Neural cell (in vitro differentiated cells): ENCODE results near the gene PPP1R3D.

ENCODE experiments used
- EP300 ChIP-seq: fragments of 450-650 bp; conservative IDR thresholded peaks from 2 replicates; pipeline ENCODE4 v1.6.1; 2014; ENCODE audit warnings: antibody characterized with exemption, mild to moderate bottlenecking, moderate library complexity; ENCODE audit not compliant: poor library complexity, severe bottlenecking
- EZH2 ChIP-seq: fragments of 200-600, 300-800 bp; shearing (Covaris generic), sonication (generic); IDR thresholded peaks from 2 replicates; pipeline ENCODE4 v1.6.1; 2014; ENCODE audit warnings: antibody characterized with exemption, low read length, borderline replicate concordance, mild to moderate bottlenecking; ENCODE audit not compliant: insufficient read depth, poor library complexity, severe bottlenecking
- POLR2AphosphoS5 ChIP-seq: IDR thresholded peaks from 2 replicates; pipeline ENCODE4 v1.6.1; 2012
- REST ChIP-seq: IDR thresholded peaks from 2 replicates; pipeline ENCODE4 v1.6.1; 2012; ENCODE audit warnings: borderline replicate concordance
- SMC3 ChIP-seq: fragments of 450-650 bp; conservative IDR thresholded peaks from 2 replicates; pipeline ENCODE4 v1.6.1; 2014; ENCODE audit warnings: antibody characterized with exemption, mild to moderate bottlenecking, moderate library complexity; ENCODE audit not compliant: poor library complexity
- TF ChIP-seq, protein P1 (sequence below): fragments of 450-650 bp; IDR thresholded peaks from 2 replicates; pipeline ENCODE4 v1.5.1; 2014; ENCODE audit warnings: antibody characterized with exemption, mild to moderate bottlenecking, moderate library complexity; ENCODE audit not compliant: poor library complexity, severe bottlenecking

GRCh38 chr20:59987135-59987534, 47.0 kb upstream of the PPP1R3D start:
- no peak for TF ChIP-seq SMC3
- TF ChIP-seq, protein P1, sequence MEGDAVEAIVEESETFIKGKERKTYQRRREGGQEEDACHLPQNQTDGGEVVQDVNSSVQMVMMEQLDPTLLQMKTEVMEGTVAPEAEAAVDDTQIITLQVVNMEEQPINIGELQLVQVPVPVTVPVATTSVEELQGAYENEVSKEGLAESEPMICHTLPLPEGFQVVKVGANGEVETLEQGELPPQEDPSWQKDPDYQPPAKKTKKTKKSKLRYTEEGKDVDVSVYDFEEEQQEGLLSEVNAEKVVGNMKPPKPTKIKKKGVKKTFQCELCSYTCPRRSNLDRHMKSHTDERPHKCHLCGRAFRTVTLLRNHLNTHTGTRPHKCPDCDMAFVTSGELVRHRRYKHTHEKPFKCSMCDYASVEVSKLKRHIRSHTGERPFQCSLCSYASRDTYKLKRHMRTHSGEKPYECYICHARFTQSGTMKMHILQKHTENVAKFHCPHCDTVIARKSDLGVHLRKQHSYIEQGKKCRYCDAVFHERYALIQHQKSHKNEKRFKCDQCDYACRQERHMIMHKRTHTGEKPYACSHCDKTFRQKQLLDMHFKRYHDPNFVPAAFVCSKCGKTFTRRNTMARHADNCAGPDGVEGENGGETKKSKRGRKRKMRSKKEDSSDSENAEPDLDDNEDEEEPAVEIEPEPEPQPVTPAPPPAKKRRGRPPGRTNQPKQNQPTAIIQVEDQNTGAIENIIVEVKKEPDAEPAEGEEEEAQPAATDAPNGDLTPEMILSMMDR = no peak
- TF ChIP-seq EZH2 = no peak
- no peak for TF ChIP-seq POLR2AphosphoS5
- no peak for TF ChIP-seq REST
- no peak for TF ChIP-seq EP300
